DND-41 (cell line): ENCODE data around the gene GAGE12J.

Experiments used
- ATAC-seq: fragments of 200-7000 bp; cut with Tn5 transposase; 3 replicates; pipeline ENCODE4 v1.9.1; 2021; ENCODE audit warnings: low read depth; ENCODE audit not compliant: insufficient read depth
- DNase-seq: peaks from one replicate; pipeline ENCODE4 v3.0.0-alpha.2; 2020
- H2AFZ ChIP-seq: 2 replicates; pipeline ENCODE4 v1.6.0; 2012; ENCODE audit warnings: low read depth, low read length
- H3K27ac ChIP-seq: 2 replicates; pipeline ENCODE4 v1.5.1; 2012; ENCODE audit warnings: low read length, inconsistent platforms
- H3K27me3 ChIP-seq: fragments of 200-600 bp; sonication (generic); 2 replicates; pipeline ENCODE4 v1.6.0; 2012; ENCODE audit warnings: low read length, mild to moderate bottlenecking, inconsistent platforms; ENCODE audit not compliant: insufficient read depth, poor library complexity
- H3K36me3 ChIP-seq: 2 replicates; pipeline ENCODE4 v1.5.1; 2012; ENCODE audit warnings: low read length, inconsistent platforms; ENCODE audit not compliant: insufficient read depth
- H3K4me1 ChIP-seq: 2 replicates; pipeline ENCODE4 v1.5.1; 2012; ENCODE audit warnings: mild to moderate bottlenecking, low read length; ENCODE audit not compliant: insufficient read depth
- H3K4me2 ChIP-seq: 2 replicates; pipeline ENCODE4 v1.6.0; 2012; ENCODE audit warnings: mild to moderate bottlenecking, moderate library complexity, low read length, inconsistent platforms; ENCODE audit not compliant: insufficient read depth
- H3K4me3 ChIP-seq, 2 experiments: fragments of 200-600 bp in 1 of 2; shearing (Covaris generic) in 1 of 2; 2 replicates each; pipeline ENCODE4 v1.5.1; 2012 to 2016; ENCODE audit warnings: inconsistent platforms in 2 of 2, low read length in 2 of 2, mild to moderate bottlenecking in 2 of 2, low read depth in 1 of 2, moderate library complexity in 1 of 2
- H3K79me2 ChIP-seq: 2 replicates; pipeline ENCODE4 v1.6.0; 2012; ENCODE audit warnings: low read length, inconsistent platforms; ENCODE audit not compliant: insufficient read depth
- H3K9ac ChIP-seq: 2 replicates; pipeline ENCODE4 v1.6.0; 2012; ENCODE audit warnings: low read depth, mild to moderate bottlenecking, inconsistent platforms, low read length, moderate library complexity
- H3K9me3 ChIP-seq: 2 replicates; pipeline ENCODE4 v1.5.1; 2012; ENCODE audit warnings: low read length, moderate library complexity, mild to moderate bottlenecking, inconsistent platforms; ENCODE audit not compliant: insufficient read depth, severe bottlenecking
- H4K20me1 ChIP-seq: 2 replicates; pipeline ENCODE4 v1.6.0; 2012; ENCODE audit warnings: low read length; ENCODE audit not compliant: insufficient read depth
- CTCF ChIP-seq: IDR thresholded peaks from 2 replicates; pipeline ENCODE4 v1.5.1; 2012; ENCODE audit warnings: borderline replicate concordance, low read length, moderate library complexity, mild to moderate bottlenecking; ENCODE audit not compliant: poor library complexity, severe bottlenecking; ENCODE audit errors: extremely low read depth
- EZH2 ChIP-seq: IDR thresholded peaks from 3 replicates; pipeline ENCODE4 v1.6.1; 2012; ENCODE audit warnings: borderline replicate concordance, low read depth, mild to moderate bottlenecking, moderate library complexity, low read length, inconsistent platforms; ENCODE audit not compliant: severe bottlenecking

GAGE12J gene

GRCh38 chrX:49287665-49288064 lies 34.2 kb upstream of the GAGE12J start:
- no peaks in the 10 kb centered on the region for H3K4me1 ChIP-seq

DNA sequence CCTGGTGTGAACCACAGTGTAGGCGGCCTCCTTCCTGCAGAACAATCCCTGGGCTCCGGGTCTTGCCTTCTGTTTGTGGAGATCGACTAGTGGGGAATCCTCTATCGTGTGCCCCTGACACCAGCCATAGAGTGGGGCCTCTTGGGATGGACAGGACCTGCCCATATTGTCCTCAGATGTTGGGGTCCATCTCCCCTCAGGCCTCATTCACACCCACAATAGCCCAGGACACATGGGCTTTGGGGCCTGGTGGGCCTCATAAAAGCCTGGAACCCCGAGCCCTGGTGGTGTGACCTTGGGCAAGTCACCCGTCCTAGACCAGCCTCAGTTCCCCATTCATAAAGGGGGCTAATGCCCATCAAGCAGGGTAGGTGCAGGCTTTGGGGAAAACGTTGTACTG lies 31.6 kb upstream of the GAGE12J start:
- no peaks in the 10 kb centered on the region for H3K4me1 ChIP-seq
- H3K9me3 ChIP-seq = no peaks in the 10 kb centered on the region
- no peak overlapping the region for H3K4me2 ChIP-seq
- no peak overlapping the region for H3K27ac ChIP-seq
- H3K36me3 ChIP-seq = no peaks in the 10 kb centered on the region
- no peak overlapping the region for H2AFZ ChIP-seq
- H3K9ac ChIP-seq = no peak overlapping the region
- H3K79me2 ChIP-seq = no peaks in the 10 kb centered on the region
- ATAC-seq = no peak
- H4K20me1 ChIP-seq = no peaks in the 10 kb centered on the region
- no peaks in the 10 kb centered on the region for H3K27me3 ChIP-seq
- DNase-seq = no peak
- H3K4me3 ChIP-seq = no peak overlapping the region
- TF ChIP-seq EZH2 (no peak), CTCF (no peak)

More at GRCh38 chrX:49287665-49288064, 34.2 kb upstream of the GAGE12J start:
- H3K4me3 ChIP-seq = no peak overlapping the region
- H3K27ac ChIP-seq = no peak overlapping the region
- ATAC-seq (no peak), DNase-seq (no peak)
- H3K9ac ChIP-seq = no peak overlapping the region
- no peak overlapping the region for H3K4me2 ChIP-seq
- H2AFZ ChIP-seq = no peak overlapping the region
- H3K27me3 ChIP-seq = no peaks in the 10 kb centered on the region
- no peaks in the 10 kb centered on the region for H3K36me3 ChIP-seq
- TF ChIP-seq EZH2 = no peak
- no peak for TF ChIP-seq CTCF
- no peaks in the 10 kb centered on the region for H3K79me2 ChIP-seq
- no peaks in the 10 kb centered on the region for H4K20me1 ChIP-seq
- H3K9me3 ChIP-seq = no peaks in the 10 kb centered on the region

- peak; percentile 85 for TF ChIP-seq CTCF
- no peak for TF ChIP-seq EZH2
- Histone ChIP-seq H3K9ac (no peak overlapping the region), H3K27me3 (no peaks in the 10 kb centered on the region), H2AFZ (peak overlapping the region; percentile 26; the same call in 1 of the 2 replicates), H3K4me1 (no peaks in the 10 kb centered on the region), H3K36me3 (no peaks in the 10 kb centered on the region), H3K4me3 (no peak overlapping the region), H3K9me3 (no peaks in the 10 kb centered on the region), H3K27ac (no peak overlapping the region), H3K4me2 (no peak overlapping the region), H3K79me2 (no peaks in the 10 kb centered on the region), H4K20me1 (no peaks in the 10 kb centered on the region)
- DNase-seq (peak; percentile 68), ATAC-seq (peak; percentile 90)
Measured at GRCh38 chrX:49291615-49292337, 30.1 kb upstream of the GAGE12J start.
